Eye (tissue), 1 donor: Measurements from ENCODE around the gene HSBP1L1.

Experiments used
- DNase-seq: peaks from one replicate; pipeline ENCODE4 v3.0.0-alpha.2; 2015

HSBP1L1 gene

DNA sequence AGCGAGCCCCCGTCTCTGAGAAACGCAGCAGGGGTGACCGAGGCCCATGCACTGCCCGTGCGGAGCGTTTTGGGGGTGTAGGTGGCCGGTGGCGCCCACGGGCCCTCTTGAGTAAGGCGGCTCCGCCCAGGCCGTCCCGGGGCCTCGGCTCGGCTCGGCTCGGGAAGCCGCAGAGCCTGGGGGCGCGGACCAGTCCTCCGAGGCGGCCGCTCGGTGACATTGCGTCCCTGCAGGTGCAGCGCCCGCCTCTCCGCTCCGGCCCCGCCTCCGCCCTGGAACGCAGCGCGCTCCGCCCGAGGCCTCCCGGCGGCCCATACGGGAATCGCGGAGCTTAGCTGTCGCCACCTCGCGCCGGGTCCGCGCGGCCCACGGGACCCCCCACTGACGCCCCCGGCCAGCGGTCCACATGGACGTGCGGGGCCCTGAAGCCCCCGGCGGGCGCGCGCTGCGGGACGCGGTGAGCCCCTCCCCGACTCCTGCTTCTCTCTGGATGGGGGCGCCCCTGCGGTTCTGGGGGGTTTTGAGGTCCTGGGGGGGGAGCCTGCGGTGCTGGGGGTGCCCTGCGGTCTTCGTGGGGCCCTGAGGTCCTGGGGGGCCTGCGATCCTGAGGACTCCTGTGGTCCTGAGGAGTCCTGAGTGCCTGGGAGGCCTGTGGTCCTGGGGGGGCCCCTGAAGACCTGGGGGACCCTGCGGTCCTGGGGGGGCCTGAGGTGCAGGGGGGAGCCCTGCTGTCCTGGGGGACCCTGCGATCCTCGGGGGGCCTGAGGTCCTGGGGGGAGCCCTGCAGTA, at the start of gene HSBP1L1:
Gene HSBP1L1, plus strand, starts transcription at position 314 of the 789 bp plus-strand sequence. Its CDS starts 93 bp downstream, at position 407.
- DNase-seq: peak; percentile 77

DNA sequence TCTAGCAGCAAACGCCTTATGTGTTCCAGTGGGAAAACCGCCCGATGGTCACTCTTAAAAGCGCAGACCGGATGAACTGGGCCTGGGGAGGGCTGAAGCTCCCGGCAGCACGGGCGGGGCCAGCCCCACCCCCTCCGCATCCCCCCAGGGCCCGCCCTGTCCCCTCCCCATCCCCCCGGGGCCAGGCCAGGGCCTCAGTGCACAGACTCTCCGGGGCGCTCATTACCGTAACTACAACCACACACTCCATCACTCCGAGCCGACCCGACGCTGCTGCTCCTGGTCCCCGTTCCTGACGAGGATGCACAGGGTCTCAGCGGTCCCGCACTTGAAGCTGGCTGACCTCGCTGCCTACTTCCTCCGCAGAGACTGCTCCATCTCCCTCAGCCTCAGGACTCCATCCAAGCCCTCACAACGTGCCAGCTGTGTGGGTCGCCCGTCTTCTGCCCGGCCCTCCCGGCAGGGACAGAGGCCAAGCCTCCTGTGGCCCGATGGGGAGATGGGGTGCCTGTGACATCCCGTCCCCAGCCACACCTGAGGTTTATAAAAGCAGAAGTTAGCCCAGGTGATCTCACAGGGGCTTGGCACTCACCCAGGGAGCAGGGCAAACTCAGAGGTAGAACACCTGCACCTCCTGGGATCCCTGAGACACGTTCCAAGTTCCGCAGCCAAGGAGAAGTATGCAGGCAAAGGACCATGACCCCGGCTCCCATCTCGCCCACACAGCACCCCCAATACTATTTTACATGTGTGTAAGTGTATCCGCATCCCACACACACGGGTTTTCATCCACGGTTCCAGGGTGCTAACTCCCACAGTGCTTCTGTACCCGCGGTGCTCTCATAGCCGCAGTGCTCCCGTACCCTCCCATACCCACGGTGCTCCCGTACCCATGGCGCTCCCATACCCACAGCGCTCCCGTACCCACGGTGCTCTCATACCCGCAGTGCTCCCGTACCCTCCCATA, 49.0 kb upstream of the HSBP1L1 start:
- DNase-seq: no peak

DNA sequence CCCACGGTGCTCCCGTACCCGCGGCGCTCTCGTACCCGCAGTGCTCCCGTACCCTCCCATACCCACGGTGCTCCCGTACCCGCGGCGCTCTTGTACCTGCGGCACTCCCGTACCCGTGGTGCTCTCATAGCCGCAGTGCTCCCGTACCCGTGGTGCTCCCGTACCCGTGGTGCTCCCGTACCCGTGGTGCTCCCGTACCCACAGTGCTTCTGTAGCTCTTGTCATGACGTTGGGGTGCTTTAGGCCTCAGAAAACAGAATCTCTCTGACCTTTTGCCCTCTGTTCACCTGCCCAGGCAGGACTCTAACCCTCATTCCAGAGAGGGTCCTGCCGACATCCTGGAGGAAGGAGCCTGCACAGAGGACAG, 48.3 kb upstream of the HSBP1L1 start:
- DNase-seq: no peak

DNA sequence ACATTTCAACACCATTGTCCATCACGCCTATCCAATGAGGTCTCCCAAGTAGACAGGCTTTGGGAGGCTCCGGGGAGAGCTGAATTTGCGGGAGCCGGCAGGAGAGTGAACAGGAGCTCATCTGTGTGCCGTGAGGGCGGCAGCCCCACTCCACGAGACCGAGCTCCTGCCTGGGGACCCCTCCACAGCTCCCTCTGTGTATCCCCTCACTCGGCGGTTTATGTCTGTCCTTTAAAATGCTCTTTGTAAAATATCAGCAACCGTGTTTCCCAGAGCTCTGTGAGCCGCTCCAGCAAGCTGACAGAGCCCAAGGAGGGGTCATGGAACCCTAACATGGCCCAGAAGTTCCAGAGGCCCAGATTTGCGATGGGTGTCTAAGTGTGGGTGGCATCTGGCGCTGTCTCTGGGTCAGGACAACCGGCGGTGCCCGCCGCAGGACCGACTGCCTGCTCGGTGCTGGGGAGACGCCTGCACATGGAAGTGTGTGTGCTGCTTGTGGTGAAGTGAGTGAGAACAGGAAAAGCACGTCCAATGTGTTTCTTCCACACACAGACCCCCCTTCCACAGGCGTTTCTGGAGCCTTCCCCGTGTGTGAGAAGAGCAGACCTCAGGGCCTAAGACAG, 47.8 kb upstream of the HSBP1L1 start:
- no peak for DNase-seq

DNA sequence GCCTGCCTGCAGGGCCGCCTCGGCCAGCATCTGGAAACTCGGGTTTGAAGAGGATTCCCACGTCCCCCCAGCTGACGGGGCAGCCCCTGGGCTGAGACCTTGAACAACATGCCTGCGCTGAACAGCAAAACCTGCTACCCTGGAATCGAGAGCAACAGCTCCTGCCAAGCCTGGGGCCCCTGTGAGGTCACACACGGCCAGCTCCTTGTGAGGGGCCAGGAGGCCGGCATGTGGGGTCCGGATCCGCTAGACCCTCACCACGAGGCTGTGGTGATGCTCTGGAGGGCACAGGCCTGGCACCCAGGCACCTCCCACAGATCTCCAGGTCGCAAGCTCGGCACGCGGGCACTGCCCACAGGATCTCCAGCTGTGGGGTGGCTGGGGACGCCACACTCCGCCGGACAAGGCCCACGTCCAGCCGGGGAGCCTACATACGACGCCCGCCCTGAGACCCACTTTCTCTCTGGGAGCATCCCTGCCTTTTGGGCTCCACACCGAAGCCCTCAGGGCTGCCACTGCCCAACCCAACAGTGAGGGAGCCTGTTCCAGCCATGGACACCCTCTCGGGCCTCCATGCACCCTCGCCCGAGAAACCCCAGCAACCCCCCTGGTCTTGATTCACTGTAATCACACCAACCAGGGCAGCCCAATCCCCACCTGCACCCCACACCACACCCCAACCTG, 47.1 kb upstream of the HSBP1L1 start:
- DNase-seq: no peak

DNA sequence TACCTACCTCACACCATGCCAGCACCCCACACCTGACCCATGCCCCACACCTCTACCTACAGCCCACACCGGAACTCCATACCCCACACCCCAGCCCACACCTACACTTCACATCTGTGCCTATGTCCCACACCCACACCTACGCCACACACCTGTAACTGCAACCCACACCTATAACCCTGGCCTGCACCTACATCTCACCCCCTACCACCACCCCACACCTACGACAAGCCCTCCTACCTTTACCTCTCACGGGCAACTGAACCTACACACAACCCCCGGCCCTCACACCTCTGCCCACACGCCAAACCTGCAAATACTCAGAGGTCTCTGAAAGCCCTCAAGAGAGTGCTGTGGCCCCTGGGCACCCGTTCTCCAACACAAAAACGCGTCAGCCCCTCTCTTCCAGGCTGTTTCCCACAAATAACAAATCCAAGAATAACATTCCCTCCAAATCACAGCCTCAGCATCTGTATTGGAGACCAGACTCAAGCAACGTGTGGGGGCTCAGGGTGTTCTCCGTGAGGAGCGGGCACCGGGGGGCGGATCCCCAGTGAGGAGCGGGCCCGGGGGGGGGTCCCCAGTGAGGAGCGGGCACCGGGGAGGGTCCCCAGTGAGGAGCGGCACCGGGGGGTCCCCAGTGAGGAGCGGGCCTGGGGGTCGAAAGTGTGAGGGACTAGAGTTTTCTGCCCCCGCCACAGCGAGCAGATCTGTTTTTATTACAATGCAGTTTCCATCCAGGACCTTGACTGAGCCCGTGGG, 46.4 kb upstream of the HSBP1L1 start:
- no peak for DNase-seq

DNA sequence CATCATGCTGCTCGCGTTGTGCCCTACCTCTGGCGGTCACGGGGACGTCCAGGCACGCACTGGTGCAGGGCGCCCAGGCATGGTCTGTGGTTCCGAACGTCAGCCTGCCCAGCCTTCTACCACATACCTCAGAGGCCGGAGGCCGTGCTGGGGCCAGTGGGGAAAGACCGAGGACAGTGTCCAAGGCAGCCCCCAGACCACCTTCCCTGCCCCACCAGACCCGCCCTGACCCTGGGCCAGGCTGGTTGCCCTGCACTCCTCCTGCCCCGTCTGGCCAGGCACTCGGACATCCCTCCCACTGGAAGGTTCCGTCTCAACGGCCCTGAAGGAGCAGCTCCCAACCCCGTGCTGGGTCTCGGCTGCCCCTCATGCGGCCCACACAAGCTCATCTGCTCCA, 45.8 kb upstream of the HSBP1L1 start:
- no peak for DNase-seq

DNA sequence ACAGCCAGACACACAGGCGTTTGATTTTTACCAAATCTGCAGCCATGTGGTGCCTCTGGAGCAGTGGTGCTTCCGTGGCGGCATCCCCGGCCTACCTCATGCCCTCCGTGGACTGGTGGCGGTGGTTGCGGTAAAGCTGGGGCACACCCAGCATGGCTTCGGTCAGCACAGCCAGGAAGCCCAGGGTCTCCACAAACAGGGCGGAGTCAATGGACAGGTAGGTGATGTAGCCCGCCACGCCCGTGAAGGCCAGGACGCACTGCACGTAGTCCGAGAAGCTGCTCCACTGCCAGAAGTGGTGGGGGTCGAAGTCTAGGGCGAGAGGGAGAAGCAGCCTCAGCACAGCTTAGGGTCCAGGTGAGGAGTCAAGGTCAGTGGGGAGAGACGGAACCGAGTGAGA, 45.4 kb upstream of the HSBP1L1 start:
- DNase-seq: no peak

DNA sequence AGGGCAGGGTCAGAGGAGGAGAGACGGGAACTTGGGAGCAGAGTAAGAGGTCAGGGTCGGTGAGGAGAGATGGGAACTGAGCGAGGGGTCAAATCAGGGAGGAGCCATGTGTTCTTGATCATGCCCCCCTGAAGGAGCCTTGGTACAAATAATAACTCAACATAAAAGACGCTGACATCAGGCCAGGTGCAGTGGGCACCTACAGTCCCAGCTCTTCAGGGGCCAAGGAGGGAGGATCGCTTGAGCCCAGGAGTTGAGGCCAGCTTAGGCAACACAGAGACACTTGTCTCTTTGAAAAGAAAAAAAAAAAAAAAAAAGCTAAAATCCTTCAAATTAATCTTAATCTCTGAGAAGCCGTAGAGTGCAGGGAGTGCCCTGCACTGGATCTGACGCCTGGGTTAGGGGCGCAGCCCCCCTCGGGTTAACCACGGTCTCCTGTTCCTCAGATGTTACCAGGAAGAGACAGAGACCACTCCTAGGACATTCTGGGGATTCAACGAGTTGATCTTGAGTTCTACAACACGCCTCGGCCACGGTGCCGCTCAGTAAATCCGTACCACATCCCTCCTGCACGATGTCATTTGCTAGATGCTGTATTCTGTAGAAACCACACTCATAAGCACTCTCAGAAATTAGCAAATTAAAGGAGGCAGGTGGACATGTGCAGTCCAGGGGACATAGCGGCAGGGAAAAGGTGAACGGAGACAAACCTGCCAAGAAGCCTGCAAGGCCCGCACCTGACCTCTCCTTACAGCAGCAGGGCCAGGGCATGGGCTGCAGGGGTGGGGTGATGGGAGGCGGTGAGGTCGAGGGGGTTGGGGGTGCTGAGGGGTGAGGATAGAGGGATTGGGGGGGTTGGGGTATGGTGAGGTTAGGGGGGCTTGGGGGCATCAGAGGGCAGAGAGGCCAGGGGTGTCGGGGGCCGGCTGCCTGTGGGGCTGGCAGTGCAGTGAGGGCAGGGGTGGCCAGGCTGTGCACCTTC, 42.2 kb upstream of the HSBP1L1 start:
- DNase-seq: no peak

DNA sequence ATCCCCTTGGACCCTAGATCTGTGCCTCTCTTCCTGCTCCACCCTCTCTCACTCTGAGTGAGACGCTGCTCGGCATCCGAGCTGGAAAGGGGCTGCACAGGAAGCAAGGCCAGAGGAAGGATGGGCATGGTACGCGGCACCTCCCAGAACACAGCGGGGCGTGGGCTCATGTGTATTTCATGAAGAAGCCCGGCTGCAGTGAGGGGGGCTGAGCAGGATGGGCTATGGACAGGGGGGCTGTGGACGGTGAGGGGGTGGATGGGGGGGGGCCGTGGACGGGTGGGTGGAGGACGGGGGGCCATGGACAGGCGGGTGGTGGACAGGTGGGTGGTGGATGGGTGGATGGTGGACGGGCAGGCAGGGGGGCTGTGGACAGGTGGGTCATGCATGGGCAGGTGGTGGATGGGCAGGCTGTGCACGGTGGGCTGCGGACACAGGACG, 41.5 kb upstream of the HSBP1L1 start:
- no peak for DNase-seq

DNA sequence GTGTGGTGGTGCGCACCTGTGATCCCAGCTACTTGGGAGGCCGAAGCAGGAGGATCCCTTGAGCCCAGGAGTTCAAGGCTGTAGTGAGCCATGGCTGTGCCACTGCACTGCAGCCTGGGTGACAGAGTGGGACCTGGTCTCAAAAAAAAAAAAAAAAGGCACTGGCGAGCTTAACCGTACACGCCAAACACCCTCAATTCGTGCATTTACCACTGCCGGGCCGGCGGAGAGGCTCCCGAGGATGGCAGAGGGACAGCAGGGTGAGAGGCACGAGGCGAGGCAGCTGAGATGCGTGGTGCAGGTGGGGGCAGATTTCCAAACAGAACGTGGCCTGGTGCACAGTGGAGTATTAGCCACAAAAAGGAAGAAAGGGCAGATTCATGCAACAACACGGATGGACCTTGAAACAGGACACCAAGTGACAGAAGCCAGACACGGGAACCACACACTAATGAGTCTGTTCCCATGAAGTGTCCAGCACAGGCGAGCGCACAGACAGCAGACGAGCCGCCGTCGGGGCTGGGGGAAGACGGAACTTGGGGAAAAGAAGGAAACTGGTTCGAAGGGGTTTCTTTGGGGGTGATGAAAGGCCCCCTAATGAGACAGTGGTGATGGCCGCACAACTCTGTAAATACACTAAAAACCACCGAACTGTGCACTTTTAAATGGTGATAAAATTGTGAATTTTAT, 40.4 kb upstream of the HSBP1L1 start:
- DNase-seq: no peak

DNA sequence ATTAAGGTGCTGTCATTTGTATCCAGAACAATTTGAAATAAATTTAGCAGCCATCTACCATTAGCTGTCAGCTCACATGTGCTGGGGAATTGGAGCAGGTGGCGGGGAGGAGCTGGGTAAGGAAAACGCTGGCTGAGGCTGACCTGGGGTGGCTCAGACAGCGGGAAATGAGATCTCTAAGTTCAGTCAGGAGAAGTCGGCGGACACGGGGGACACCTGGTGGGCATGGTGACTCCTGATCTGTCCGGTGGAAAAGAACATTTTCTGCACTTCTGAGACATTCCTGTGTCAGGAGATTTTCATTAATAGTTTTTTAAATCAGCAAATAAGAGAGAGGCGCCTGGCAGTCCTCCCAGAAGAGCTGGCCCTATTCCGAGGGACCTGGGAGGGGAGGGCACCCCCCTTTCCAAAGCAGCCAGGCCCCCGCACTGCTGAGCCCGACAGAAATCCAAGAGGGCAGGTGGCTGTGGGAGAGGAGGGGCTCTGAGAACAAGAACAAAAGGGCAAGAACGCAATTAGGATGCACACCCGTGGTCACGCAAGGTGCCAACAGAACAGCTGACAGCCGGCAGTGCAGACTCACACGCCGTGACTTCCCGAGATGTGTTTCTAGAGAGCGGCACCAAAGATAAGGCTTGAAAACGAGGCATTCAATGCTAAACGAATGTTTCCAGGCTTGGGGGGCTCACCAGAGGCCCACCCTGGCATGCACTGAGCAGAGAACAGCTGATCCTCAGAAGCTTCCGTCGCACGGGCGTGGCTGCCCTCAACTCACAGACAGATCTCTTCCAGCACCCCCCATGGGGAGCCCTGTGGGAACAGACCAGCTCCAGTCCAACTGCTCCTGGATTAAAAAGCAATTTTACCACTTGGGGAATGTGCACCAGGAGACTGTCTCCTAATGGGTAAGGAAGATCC, 39.4 kb upstream of the HSBP1L1 start:
- DNase-seq: peak; percentile 63

DNA sequence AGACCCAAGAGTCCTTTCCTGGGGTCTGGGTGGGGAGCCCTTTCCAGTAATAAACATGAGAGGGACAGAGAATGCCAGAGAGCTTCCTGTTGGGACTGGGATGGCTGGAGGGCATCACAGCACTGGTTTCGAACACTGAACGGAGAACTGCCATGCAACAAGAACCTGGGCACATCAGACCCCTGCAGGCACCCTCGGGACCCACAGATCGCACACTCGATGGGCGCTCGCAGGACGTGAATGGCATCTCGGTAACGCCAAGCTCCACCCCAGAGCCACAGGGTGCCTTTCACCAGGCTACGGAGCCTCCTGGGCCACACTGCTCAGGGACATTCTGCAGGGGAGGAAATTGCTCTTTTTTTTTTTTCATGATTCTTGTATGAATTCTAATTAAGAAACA, 38.1 kb upstream of the HSBP1L1 start:
- no peak for DNase-seq

DNA sequence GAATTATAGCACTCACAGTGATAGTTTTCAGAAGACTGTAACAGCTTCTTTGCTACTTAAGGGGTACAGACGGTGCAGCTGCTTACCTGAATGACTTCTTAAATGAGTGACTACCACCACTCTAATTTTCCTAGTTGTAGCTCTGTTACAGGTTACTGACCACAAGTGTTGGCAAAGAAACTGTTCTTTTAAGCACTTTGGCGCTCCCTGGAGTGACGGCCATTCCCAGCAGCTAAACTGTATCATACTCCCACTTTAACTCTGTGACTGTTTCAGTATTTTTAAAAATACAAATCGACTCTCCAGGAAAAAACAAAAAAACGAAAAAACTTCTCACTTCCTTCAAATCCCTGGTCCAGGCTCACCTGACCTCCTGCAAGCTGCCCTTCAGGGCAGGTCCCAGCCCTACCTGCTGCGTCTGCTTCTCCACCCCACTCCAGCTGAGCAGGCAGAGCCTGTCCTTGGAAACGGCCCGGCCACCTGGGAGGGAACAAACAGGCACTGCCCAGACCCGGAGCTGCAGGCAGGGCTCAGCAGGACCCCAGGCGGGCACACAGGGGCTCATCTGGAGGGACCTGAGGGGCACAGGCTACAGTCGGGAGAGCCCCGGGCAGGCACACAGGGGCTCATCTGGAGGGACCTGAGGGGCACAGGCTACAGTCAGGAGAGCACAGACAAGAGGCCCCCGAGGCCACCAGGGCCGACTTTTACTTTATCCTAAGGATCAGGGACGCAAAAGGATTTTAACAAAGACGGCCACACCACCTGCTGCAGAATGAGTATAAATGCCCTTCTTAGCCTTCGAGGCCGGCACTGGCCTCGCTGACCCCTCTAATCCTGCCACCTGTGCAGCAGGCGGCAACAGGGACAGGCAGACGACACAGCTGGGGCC, 37.5 kb upstream of the HSBP1L1 start:
- no peak for DNase-seq

DNA sequence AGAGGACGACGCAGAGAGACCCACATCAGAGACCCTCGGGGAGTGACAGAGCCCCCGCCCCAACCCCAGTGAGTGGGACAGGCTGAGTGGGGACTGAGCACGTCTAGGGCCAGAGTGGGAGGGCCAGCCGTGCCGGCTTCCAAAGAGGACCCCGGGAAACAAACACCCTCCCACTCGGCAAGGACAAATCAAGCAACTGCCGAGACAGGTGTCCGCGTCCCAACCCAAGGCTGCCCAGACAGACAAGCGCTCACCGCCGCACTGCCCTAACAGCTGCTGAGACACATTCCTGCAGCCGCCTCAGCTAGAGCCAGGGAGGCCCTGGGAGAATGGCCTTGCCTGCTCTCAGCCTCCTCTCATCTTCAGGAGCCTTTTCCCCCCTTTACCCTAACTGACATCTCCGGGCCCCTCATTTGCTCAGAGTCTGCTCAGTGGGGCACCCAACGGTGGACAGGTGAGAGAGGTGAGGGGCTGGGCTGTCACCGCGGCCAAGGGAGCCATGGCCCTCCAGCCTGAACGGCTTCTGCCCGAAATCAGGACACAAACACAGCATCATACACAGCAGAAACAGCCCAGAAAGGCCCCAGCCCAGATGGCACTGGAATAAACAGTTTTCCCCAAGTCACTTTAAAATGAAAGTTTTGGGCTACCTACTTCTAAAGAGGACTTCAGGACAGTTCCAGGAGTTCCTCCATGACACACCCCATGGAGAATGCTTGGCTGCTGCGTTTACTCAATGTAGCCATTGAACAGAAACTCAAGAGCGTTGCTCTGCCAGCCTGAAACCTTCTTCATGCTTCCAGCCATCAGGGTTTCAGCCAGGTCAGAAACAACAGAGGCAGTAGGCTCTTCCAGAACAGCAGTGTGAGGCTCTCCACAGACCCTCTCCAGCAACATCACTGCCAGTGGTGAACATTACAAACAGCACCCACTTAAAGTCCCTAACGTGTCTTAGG, 36.6 kb upstream of the HSBP1L1 start:
- DNase-seq: peak; percentile 43

DNA sequence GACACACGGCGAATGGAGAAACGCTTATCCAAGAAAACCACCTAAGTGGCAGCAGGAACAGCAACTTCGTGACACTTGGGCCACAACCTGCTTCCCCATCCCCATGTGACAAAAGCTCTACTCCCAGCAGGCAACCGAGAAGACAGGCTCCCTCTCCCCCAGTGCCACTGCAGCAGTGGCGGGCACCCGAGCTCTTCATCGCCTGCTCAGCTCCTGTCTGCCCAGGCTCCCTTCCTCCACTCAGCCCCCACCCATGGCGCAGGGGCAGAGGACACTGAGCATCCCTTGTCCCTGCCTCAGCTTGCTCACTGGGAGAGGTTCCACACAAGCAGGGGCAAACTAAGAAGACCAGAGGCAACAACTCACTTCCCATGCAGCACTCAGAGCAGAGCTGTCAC, 35.9 kb upstream of the HSBP1L1 start:
- DNase-seq: no peak
